ENCODE measurements around the gene MYL11. TPM values are rescaled to one million over a fixed set of nuclear protein-coding genes. Genes with fewer than 3 reads are reported as not detected.
"Not testable (repeated sequence)": the region's sequence is repeated elsewhere in the genome, so short reads cannot be mapped to it uniquely, and the experiment has no call there.

The MYL11 gene
- total RNA-seq (2014; rRNA removed; shearing (Covaris generic)) (not detected in 2 replicates), polyA plus RNA-seq (2016; fragmentation: Nextera tagmentation; extraction: Ambion mirVana) (1.5 and 2.1 TPM in 2 replicates)

GRCh38 chr16:30374538-30374937 is at the start of gene MYL11:
TSS of gene MYL11 (plus strand) at chr16:30374802. CDS start at chr16:30374858, 56 bp downstream.
- Histone ChIP-seq H3K4me3 (no peak within 1 kb of the TSS), H3K27me3 (replicated peaks; ENCODE audit: insufficient read depth) (no peaks in the 10 kb centered on the region), H3K36me3 (ENCODE audit: low read depth) (no peaks in the 10 kb centered on the region), H2AFZ (no peak within 1 kb of the TSS), H3F3A (ENCODE audit: insufficient read depth) (0 out of 2 replicates have a peak, but pooled peaks cover 3% of the 10 kb centered on the region), H3K79me2 (ENCODE audit: insufficient read depth) (peaks cover 4% of the 10 kb centered on the region), H3K9me3 (ENCODE audit: low read depth) (no peaks in the 10 kb centered on the region), H3K27ac (no peak within 1 kb of the TSS), H4K20me1 (ENCODE audit: insufficient read depth) (no peaks in the 10 kb centered on the region), H3K9me2 (ENCODE audit: insufficient read depth) (no peaks in the 10 kb centered on the region), H3K4me2 (ENCODE audit: unreplicated experiment) (no peak within 1 kb of the TSS), H3K9ac (no peak within 1 kb of the TSS), H3K4me1 (ENCODE audit: insufficient read depth) (peaks cover 8% of the 10 kb centered on the region)
- no peak for DNase-seq
- 78 to 87% methylated on average over 6 of the region's 6 CpGs for WGBS, 2 experiments (ENCODE audit: low coverage in 1 of 2, low lambda C conversion rate in 2 of 2, missing lambda C conversion rate in 2 of 2)
- no peak for TF ChIP-seq EZH2phosphoT487 (IDR thresholded peaks at IDR 0.05; ENCODE audit: insufficient read depth, low read depth)
- TF ChIP-seq EZH2 (IDR thresholded peaks at IDR 0.05; ENCODE audit: insufficient read depth, poor library complexity, severe bottlenecking) = no peak
- in situ Hi-C loops (cut with MboI) = no loop called here

GRCh38 chr16:30334473-30334989 is 40.1 kb upstream of the MYL11 start:
- H3K4me2 ChIP-seq (ENCODE audit: unreplicated experiment) = peak overlapping the region; percentile 81
- H4K20me1 ChIP-seq (ENCODE audit: insufficient read depth); H3F3A ChIP-seq (ENCODE audit: insufficient read depth); H3K9me3 ChIP-seq (ENCODE audit: low read depth); H3K4me1 ChIP-seq (ENCODE audit: insufficient read depth); H3K9me2 ChIP-seq (ENCODE audit: insufficient read depth); H3K36me3 ChIP-seq (ENCODE audit: low read depth); in situ Hi-C loops (cut with MboI); H3K27me3 ChIP-seq (replicated peaks; ENCODE audit: insufficient read depth): not testable (repeated sequence)
- H3K27ac ChIP-seq = peak overlapping the region; percentile 69
- peak overlapping the region; percentile 53; the same call in 1 of the 2 replicates for H2AFZ ChIP-seq
- WGBS, 2 experiments (ENCODE audit: low coverage in 1 of 2, low lambda C conversion rate in 2 of 2, missing lambda C conversion rate in 2 of 2) = 0 to 2% methylated on average over 9 to 10 of the region's 33 CpGs
- peaks cover 48% of the 10 kb centered on the region for H3K79me2 ChIP-seq (ENCODE audit: insufficient read depth)
- H3K9ac ChIP-seq = peak overlapping the region; percentile 81
- DNase-seq = peak; percentile 84
- H3K4me3 ChIP-seq = peak overlapping the region; percentile 75

GRCh38 chr16:30335028-30335597 is 39.5 kb upstream of the MYL11 start:
- H3F3A ChIP-seq (ENCODE audit: insufficient read depth); H3K4me1 ChIP-seq (ENCODE audit: insufficient read depth); H4K20me1 ChIP-seq (ENCODE audit: insufficient read depth); H3K36me3 ChIP-seq (ENCODE audit: low read depth); H3K9me3 ChIP-seq (ENCODE audit: low read depth); H3K27me3 ChIP-seq (replicated peaks; ENCODE audit: insufficient read depth); in situ Hi-C loops (cut with MboI); H3K9me2 ChIP-seq (ENCODE audit: insufficient read depth): not testable (repeated sequence)
- Histone ChIP-seq H2AFZ (peak overlapping the region; percentile 86), H3K79me2 (ENCODE audit: insufficient read depth) (peaks cover 42% of the 10 kb centered on the region), H3K4me3 (peak overlapping the region; percentile 75), H3K4me2 (ENCODE audit: unreplicated experiment) (peak overlapping the region; percentile 81), H3K27ac (peak overlapping the region; percentile 69), H3K9ac (peak overlapping the region; percentile 81)
- peak; percentile 85 for DNase-seq
- WGBS, 2 experiments (ENCODE audit: low coverage in 1 of 2, low lambda C conversion rate in 2 of 2, missing lambda C conversion rate in 2 of 2) = 0% methylated on average over 5 to 30 of the region's 70 CpGs

DNA sequence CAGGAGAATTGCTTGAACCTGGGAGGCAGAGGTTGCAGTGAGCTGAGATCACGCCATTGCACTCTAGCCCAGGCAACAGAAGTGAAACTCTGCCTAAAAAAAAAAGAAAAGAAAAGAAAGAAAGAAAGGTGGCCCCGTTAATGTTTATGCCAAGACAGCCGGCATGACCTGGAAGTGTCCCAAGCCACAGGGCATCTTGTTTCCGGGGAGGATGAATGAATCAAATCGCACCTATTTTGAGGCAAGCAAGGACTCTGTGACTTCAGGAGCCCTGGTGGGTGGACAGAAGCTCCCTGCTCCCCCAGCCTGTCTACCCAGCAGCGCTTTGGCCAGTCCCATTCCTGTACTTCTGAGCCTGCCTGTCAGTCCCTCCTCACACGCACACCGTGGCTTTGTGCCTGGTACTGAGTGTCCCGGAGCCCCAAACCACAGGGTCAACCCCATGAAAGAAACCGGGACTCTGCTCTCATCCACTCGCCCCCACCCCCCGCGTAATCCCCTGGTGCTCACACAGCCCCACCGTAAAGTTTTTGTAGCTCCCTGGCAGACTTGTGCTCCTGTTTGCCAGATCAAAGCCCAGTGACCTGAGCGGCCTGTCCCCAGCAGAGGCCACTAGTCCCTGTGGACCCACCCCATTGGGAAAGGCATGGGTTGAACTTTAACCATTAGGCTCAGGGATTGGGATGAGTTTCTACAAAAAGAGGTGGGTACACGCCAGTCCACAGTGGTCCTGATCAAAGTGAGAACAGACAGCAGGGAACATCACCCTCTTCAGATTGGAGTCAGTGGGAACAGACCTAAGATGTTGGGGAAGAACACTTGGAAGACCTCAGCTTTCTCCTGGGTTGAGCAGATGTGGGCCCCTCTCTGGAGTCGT is 38.8 kb upstream of the MYL11 start:
- TF ChIP-seq EZH2phosphoT487 (IDR thresholded peaks at IDR 0.05; ENCODE audit: insufficient read depth, low read depth) = no peak
- peak overlapping the region; percentile 69 for H3K27ac ChIP-seq
- H4K20me1 ChIP-seq (ENCODE audit: insufficient read depth) = no peaks in the 10 kb centered on the region
- H3K79me2 ChIP-seq (ENCODE audit: insufficient read depth) = peaks cover 35% of the 10 kb centered on the region
- peak overlapping the region; percentile 75 for H3K4me3 ChIP-seq
- 42 to 44% methylated on average over 17 of the region's 17 CpGs for WGBS, 2 experiments (ENCODE audit: low coverage in 1 of 2, low lambda C conversion rate in 2 of 2, missing lambda C conversion rate in 2 of 2)
- no peaks in the 10 kb centered on the region for H3K36me3 ChIP-seq (ENCODE audit: low read depth)
- H3K4me2 ChIP-seq (ENCODE audit: unreplicated experiment) = peak overlapping the region; percentile 81
- H2AFZ ChIP-seq = peak overlapping the region; percentile 86
- peak; percentile 53 for DNase-seq
- H3K27me3 ChIP-seq (replicated peaks; ENCODE audit: insufficient read depth) = no peaks in the 10 kb centered on the region
- H3F3A ChIP-seq (ENCODE audit: insufficient read depth) = no peaks in the 10 kb centered on the region; the same call in 1 of the 2 replicates
- H3K9me3 ChIP-seq (ENCODE audit: low read depth) = no peaks in the 10 kb centered on the region
- H3K4me1 ChIP-seq (ENCODE audit: insufficient read depth) = peaks cover 3% of the 10 kb centered on the region; the same call in 1 of the 2 replicates
- peak overlapping the region; percentile 81 for H3K9ac ChIP-seq
- in situ Hi-C loops (cut with MboI) = no loop called here
- H3K9me2 ChIP-seq (ENCODE audit: insufficient read depth) = no peaks in the 10 kb centered on the region

DNA sequence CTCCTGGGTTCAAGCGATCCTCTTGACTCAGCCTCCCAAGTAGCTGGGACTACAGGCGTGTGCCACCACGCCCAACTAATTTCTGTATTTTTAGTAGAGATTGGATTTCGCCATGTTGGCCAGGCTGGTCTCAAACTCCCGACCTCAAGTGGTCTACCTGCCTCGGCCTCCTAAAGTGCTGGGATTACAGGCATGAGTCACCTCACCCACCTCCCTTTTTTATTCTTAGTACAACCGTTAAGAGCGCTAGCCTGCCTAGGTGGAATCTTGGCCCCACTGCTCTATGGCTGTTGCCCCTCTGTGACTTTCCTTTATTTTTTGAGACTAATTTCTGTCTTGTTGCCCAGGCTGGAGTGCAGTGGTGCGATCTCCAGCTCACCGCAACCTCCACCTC is 36.6 kb upstream of the MYL11 start:
- in situ Hi-C loops (cut with MboI); H3F3A ChIP-seq (ENCODE audit: insufficient read depth); H3K9ac ChIP-seq; H3K27ac ChIP-seq; H3K27me3 ChIP-seq (replicated peaks; ENCODE audit: insufficient read depth); H3K36me3 ChIP-seq (ENCODE audit: low read depth); H4K20me1 ChIP-seq (ENCODE audit: insufficient read depth); H2AFZ ChIP-seq; DNase-seq; H3K4me1 ChIP-seq (ENCODE audit: insufficient read depth); H3K9me2 ChIP-seq (ENCODE audit: insufficient read depth); H3K4me3 ChIP-seq; H3K4me2 ChIP-seq (ENCODE audit: unreplicated experiment); H3K9me3 ChIP-seq (ENCODE audit: low read depth): not testable (repeated sequence)
- 90 to 93% methylated on average over 10 of the region's 10 CpGs for WGBS, 2 experiments (ENCODE audit: low coverage in 1 of 2, low lambda C conversion rate in 2 of 2, missing lambda C conversion rate in 2 of 2)
- peaks cover 14% of the 10 kb centered on the region for H3K79me2 ChIP-seq (ENCODE audit: insufficient read depth)

DNA sequence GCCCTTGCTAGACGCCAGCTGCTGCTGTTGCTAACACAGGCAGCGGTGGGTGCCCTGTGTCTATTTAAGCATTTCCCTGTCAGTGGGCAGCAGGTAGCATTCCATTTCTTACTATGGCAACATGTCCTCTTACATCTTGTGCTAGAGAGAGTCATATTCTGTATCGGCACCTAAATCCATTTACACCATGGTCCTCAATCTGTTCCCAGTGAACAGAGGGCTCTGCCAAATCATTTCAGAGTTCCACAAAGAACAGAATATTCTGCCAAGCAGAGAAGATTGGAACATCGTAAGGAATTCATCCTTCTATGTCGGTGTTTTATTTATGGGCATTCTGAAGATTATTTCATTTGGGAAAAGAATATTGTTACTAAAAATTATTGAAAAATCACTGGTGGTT is 35.9 kb upstream of the MYL11 start:
- H3F3A ChIP-seq (ENCODE audit: insufficient read depth); H3K4me1 ChIP-seq (ENCODE audit: insufficient read depth); H3K9ac ChIP-seq; H3K9me2 ChIP-seq (ENCODE audit: insufficient read depth); H3K36me3 ChIP-seq (ENCODE audit: low read depth); H3K27ac ChIP-seq; H3K79me2 ChIP-seq (ENCODE audit: insufficient read depth); H2AFZ ChIP-seq; H3K27me3 ChIP-seq (replicated peaks; ENCODE audit: insufficient read depth); H3K9me3 ChIP-seq (ENCODE audit: low read depth); in situ Hi-C loops (cut with MboI); H3K4me2 ChIP-seq (ENCODE audit: unreplicated experiment); H4K20me1 ChIP-seq (ENCODE audit: insufficient read depth); DNase-seq; H3K4me3 ChIP-seq: not testable (repeated sequence)
- WGBS, 2 experiments (ENCODE audit: low coverage in 1 of 2, low lambda C conversion rate in 2 of 2, missing lambda C conversion rate in 2 of 2) = 42 to 47% methylated on average over 4 to 5 of the region's 5 CpGs

Measured in GM23248 (cell line).